DOHH2 (cell line): ENCODE data around the gene ADNP.

Experiments used
- H3F3A ChIP-seq: fragments of 200-600 bp; sonication (generic), shearing (Covaris generic); 2 replicates; pipeline ENCODE4 v1.6.0; 2016; ENCODE audit warnings: antibody characterized with exemption, mild to moderate bottlenecking; ENCODE audit not compliant: control insufficient read depth, insufficient read depth
- H3K27ac ChIP-seq: fragments of 200-600 bp; sonication (generic); 2 replicates; pipeline ENCODE4 v1.5.1; 2014; ENCODE audit warnings: low read depth, mild to moderate bottlenecking, low read length, moderate library complexity
- H3K27me3 ChIP-seq: fragments of 200-600 bp; sonication (generic); 2 replicates; pipeline ENCODE4 v1.6.1; 2014; ENCODE audit warnings: mild to moderate bottlenecking, low read length, mixed read lengths; ENCODE audit not compliant: control insufficient read depth
- H3K36me3 ChIP-seq: fragments of 200-600 bp; sonication (generic); 2 replicates; pipeline ENCODE4 v1.6.1; 2014; ENCODE audit warnings: mild to moderate bottlenecking, low read length, moderate library complexity, mixed read lengths; ENCODE audit not compliant: control insufficient read depth
- H3K4me1 ChIP-seq: fragments of 200-600 bp; sonication (generic); 2 replicates; pipeline ENCODE4 v1.6.1; 2014; ENCODE audit warnings: mild to moderate bottlenecking, low read length, mixed read lengths; ENCODE audit not compliant: control insufficient read depth
- H3K4me2 ChIP-seq: fragments of 200-600 bp; sonication (generic); 2 replicates; pipeline ENCODE4 v1.6.0; 2014; ENCODE audit warnings: mild to moderate bottlenecking, low read length, moderate library complexity
- H3K4me3 ChIP-seq: fragments of 200-600 bp; sonication (generic); 2 replicates; pipeline ENCODE4 v1.5.1; 2014; ENCODE audit warnings: mild to moderate bottlenecking, low read length, mixed read lengths
- H3K79me2 ChIP-seq: fragments of 200-600 bp; sonication (generic); 2 replicates; pipeline ENCODE4 v1.6.1; 2014; ENCODE audit warnings: mild to moderate bottlenecking, low read length, mixed read lengths; ENCODE audit not compliant: control insufficient read depth
- H3K9me2 ChIP-seq: fragments of 200-600 bp; sonication (generic); replicated peaks from 2 replicates; pipeline ENCODE4 v1.6.1; 2014; ENCODE audit warnings: mild to moderate bottlenecking, low read length, mixed read lengths; ENCODE audit not compliant: control insufficient read depth
- H3K9me3 ChIP-seq: fragments of 200-600 bp; sonication (generic); 2 replicates; pipeline ENCODE4 v1.6.1; 2014; ENCODE audit warnings: antibody characterized with exemption, low read length, mixed read lengths; ENCODE audit not compliant: control insufficient read depth, insufficient read depth
- H4K20me1 ChIP-seq: fragments of 200-600 bp; sonication (generic); 2 replicates; pipeline ENCODE4 v1.6.0; 2014; ENCODE audit warnings: low read depth, mild to moderate bottlenecking, antibody characterized with exemption, low read length, moderate library complexity; ENCODE audit not compliant: control insufficient read depth, insufficient read depth
- CTCF ChIP-seq: fragments of 200-600 bp; sonication (generic); IDR thresholded peaks from one replicate; pipeline ENCODE4 v1.5.1; 2014; ENCODE audit warnings: antibody characterized with exemption, mild to moderate bottlenecking, low read depth, low read length; ENCODE audit not compliant: poor library complexity, severe bottlenecking
- EZH2phosphoT487 ChIP-seq: fragments of 200-600 bp; sonication (generic); IDR thresholded peaks from 2 replicates; pipeline ENCODE4 v1.6.1; 2017; ENCODE audit warnings: borderline replicate concordance, mild to moderate bottlenecking, antibody characterized with exemption, low read length, moderate library complexity, mixed read lengths

The ADNP gene

GRCh38 chr20:50854506-50855249 lies 76.6 kb downstream of the ADNP start:
- H3K9me3 ChIP-seq: no peaks in the 10 kb centered on the region
- peaks cover 63% of the 10 kb centered on the region for H3K4me1 ChIP-seq
- H3F3A ChIP-seq: no peaks in the 10 kb centered on the region
- no peak for TF ChIP-seq CTCF
- TF ChIP-seq EZH2phosphoT487: no peak
- no peak overlapping the region for H3K4me3 ChIP-seq
- H3K27me3 ChIP-seq: no peaks in the 10 kb centered on the region
- peaks cover 85% of the 10 kb centered on the region for H3K36me3 ChIP-seq
- no peaks in the 10 kb centered on the region; the same call in 1 of the 2 replicates for H4K20me1 ChIP-seq
- no peak overlapping the region for H3K4me2 ChIP-seq
- H3K9me2 ChIP-seq: no peaks in the 10 kb centered on the region
- peaks cover 72% of the 10 kb centered on the region for H3K79me2 ChIP-seq
- no peak overlapping the region for H3K27ac ChIP-seq

GRCh38 chr20:50852085-50852484 lies 79.2 kb downstream of the ADNP start:
- H3K27ac ChIP-seq: no peak overlapping the region
- no peaks in the 10 kb centered on the region for H3K27me3 ChIP-seq
- H3K79me2 ChIP-seq: peaks cover 71% of the 10 kb centered on the region
- TF ChIP-seq CTCF (no peak), EZH2phosphoT487 (no peak)
- peaks cover 94% of the 10 kb centered on the region for H3K36me3 ChIP-seq
- H3K9me2 ChIP-seq: no peaks in the 10 kb centered on the region
- H3F3A ChIP-seq: 0 out of 2 replicates have a peak, but pooled peaks cover 4% of the 10 kb centered on the region
- no peaks in the 10 kb centered on the region for H4K20me1 ChIP-seq
- H3K4me3 ChIP-seq: no peak overlapping the region
- H3K4me2 ChIP-seq: no peak overlapping the region
- H3K4me1 ChIP-seq: peaks cover 63% of the 10 kb centered on the region
- H3K9me3 ChIP-seq: no peaks in the 10 kb centered on the region

GRCh38 chr20:50850721-50851286 lies 80.4 kb downstream of the ADNP start:
- peaks cover 4% of the 10 kb centered on the region; the same call in 1 of the 2 replicates for H3F3A ChIP-seq
- no peak overlapping the region for H3K4me2 ChIP-seq
- TF ChIP-seq EZH2phosphoT487 (no peak), CTCF (no peak)
- no peaks in the 10 kb centered on the region for H3K9me3 ChIP-seq
- H3K4me3 ChIP-seq: no peak overlapping the region
- no peak overlapping the region for H3K27ac ChIP-seq
- no peaks in the 10 kb centered on the region for H4K20me1 ChIP-seq
- no peaks in the 10 kb centered on the region for H3K9me2 ChIP-seq
- H3K36me3 ChIP-seq: peaks cover 90% of the 10 kb centered on the region
- H3K79me2 ChIP-seq: peaks cover 64% of the 10 kb centered on the region
- H3K27me3 ChIP-seq: no peaks in the 10 kb centered on the region
- H3K4me1 ChIP-seq: peaks cover 59% of the 10 kb centered on the region
